Embryonic facial prominence (tissue), 1 donor: ENCODE measurements around the gene TIPIN.
A peak's percentile ranks its signal among the peaks of the same experiment; 100 is the strongest.
"Not testable (repeated sequence)": the region's sequence is repeated elsewhere in the genome, so short reads cannot be mapped to it uniquely, and the experiment has no call there.

Source experiments
- DNase-seq: peaks from one replicate; pipeline ENCODE4 v3.0.0-alpha.2; 2016; ENCODE audit errors: extremely low spot score

Gene TIPIN

GRCh38 chr15:66386204-66387123, 30.0 kb upstream of the TIPIN start, which contains the start of gene MAP2K1:
Gene MAP2K1, plus strand, starts transcription at chr15:66386912. Its CDS starts 436 bp downstream, at chr15:66387348.
- peak; percentile 95 for DNase-seq

GRCh38 chr15:66381376-66381775, 24.9 kb upstream of the TIPIN start:
- not testable (repeated sequence) for DNase-seq

GRCh38 chr15:66378814-66379430, 22.4 kb upstream of the TIPIN start:
- DNase-seq: no peak

- no peak for DNase-seq
Observed at GRCh38 chr15:66374179-66374578, 17.7 kb upstream of the TIPIN start.

- DNase-seq: no peak
Observed at GRCh38 chr15:66369773-66370651, 13.5 kb upstream of the TIPIN start.

GRCh38 chr15:66364944-66365528, 8.6 kb upstream of the TIPIN start:
- DNase-seq: no peak

- DNase-seq: no peak
Observed at GRCh38 chr15:66362776-66363175, 6.3 kb upstream of the TIPIN start.

GRCh38 chr15:66361745-66362460, 5.4 kb upstream of the TIPIN start:
- not testable (repeated sequence) for DNase-seq

- no peak for DNase-seq
Observed at GRCh38 chr15:66359740-66360139, 3.3 kb upstream of the TIPIN start.

- no peak for DNase-seq
Observed at GRCh38 chr15:66356077-66356358, 467 bp downstream of the TIPIN start.

- not testable (repeated sequence) for DNase-seq
Observed at GRCh38 chr15:66348530-66348929, 8.0 kb downstream of the TIPIN start.

- DNase-seq: no peak
Observed at GRCh38 chr15:66328771-66329170, 27.7 kb downstream of the TIPIN start.

GRCh38 chr15:66327736-66328135, 28.7 kb downstream of the TIPIN start:
- DNase-seq: no peak

- no peak for DNase-seq
Observed at GRCh38 chr15:66326051-66326450, 30.4 kb downstream of the TIPIN start.

- no peak for DNase-seq
Observed at GRCh38 chr15:66323312-66323928, 33.1 kb downstream of the TIPIN start.

- DNase-seq: no peak
Observed at GRCh38 chr15:66312144-66312543, 44.3 kb downstream of the TIPIN start.

GRCh38 chr15:66310786-66311185, 45.7 kb downstream of the TIPIN start:
- DNase-seq: no peak

GRCh38 chr15:66309828-66310227, 46.7 kb downstream of the TIPIN start:
- DNase-seq: no peak

- no peak for DNase-seq
Observed at GRCh38 chr15:66308531-66308930, 48.0 kb downstream of the TIPIN start.

GRCh38 chr15:66306381-66306780, 50.1 kb downstream of the TIPIN start:
- DNase-seq: no peak

- not testable (repeated sequence) for DNase-seq
Observed at GRCh38 chr15:66304425-66304824, 52.1 kb downstream of the TIPIN start.
